ENCODE data around the gene RNF212. TPM values are rescaled to one million over a fixed set of nuclear protein-coding genes. Genes with fewer than 3 reads are reported as not detected.

RNF212 gene
- total RNA-seq, 4 donors from 2014 or later = 1.3 TPM; not detected in 3

DNA sequence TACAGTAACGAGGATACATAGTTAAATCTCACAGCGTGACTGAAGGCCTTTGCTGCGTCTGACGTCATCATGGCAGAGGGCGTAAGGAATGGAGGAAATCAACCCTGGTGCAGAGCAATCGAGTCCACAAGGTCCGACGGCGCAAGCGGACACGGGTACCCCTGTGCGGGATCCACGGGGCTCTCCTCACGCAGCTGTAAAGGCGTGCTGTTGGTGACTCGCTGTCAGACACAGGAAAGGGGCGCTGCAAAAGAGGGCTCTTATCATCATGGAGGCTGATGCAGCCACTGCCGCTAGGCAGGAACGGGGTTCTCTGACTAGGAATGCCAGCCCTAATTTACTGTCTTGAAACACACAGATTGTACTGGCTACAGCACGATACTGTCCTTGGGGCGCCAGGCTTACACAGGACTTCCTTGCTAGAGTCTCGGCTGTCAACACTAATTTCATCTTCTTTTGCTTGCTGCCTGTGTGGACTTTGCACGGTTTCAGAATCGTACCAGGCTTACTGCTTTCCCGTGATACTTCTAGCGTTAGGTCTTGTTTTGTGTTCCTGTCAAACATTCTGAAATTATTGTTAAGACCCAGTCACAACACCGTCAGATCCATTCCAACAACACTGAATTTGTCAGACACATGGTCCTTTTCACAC lies 13.6 kb downstream of the RNF212 start:
- ATAC-seq (no peak), DNase-seq (no peak)
- H3K4me1 ChIP-seq = no peaks in the 10 kb centered on the region
- TF ChIP-seq, protein P1, sequence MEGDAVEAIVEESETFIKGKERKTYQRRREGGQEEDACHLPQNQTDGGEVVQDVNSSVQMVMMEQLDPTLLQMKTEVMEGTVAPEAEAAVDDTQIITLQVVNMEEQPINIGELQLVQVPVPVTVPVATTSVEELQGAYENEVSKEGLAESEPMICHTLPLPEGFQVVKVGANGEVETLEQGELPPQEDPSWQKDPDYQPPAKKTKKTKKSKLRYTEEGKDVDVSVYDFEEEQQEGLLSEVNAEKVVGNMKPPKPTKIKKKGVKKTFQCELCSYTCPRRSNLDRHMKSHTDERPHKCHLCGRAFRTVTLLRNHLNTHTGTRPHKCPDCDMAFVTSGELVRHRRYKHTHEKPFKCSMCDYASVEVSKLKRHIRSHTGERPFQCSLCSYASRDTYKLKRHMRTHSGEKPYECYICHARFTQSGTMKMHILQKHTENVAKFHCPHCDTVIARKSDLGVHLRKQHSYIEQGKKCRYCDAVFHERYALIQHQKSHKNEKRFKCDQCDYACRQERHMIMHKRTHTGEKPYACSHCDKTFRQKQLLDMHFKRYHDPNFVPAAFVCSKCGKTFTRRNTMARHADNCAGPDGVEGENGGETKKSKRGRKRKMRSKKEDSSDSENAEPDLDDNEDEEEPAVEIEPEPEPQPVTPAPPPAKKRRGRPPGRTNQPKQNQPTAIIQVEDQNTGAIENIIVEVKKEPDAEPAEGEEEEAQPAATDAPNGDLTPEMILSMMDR (IDR thresholded peaks at IDR 0.05 in 4 of 5, conservative IDR thresholded peaks at IDR 0.05 in 1 of 5) = no peak
- no peak for TF ChIP-seq POLR2A (IDR thresholded peaks at IDR 0.05)
- intact Hi-C loops (cut with DNase I; ENCODE audit: low total_unique reads) = no loop called here
- H3K4me3 ChIP-seq = no peak overlapping the region
- H3K27ac ChIP-seq = no peak overlapping the region
- no peaks in the 10 kb centered on the region for H3K27me3 ChIP-seq
- in situ Hi-C loops (cut with MboI; ENCODE audit: low sequenced_read_pairs in 4 of 4) = no loop called here
- H3K36me3 ChIP-seq = no peaks in the 10 kb centered on the region
- H3K9me3 ChIP-seq = no peaks in the 10 kb centered on the region

DNA sequence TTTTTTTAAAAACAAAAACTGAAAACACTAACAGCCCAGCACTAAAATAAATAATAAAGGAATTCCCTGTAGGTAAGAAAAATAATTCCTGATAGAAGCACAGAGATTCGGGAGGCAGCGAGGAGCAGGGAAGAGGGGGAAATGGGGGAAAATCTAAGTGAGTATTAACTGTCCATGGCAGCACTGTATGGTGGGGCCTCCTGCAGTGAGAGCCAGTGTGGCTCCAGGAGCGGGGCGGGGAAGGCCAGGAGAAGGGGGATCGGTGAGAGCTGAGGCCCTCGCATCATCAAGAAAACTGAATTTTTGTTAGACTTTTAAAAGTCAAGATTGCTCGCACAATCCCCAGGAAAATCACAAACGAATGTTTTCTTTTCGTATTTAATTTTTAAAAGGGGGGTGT lies 14.1 kb downstream of the RNF212 start:
- no peaks in the 10 kb centered on the region for H3K9me3 ChIP-seq
- H3K4me1 ChIP-seq = no peaks in the 10 kb centered on the region
- no peaks in the 10 kb centered on the region for H3K27me3 ChIP-seq
- H3K27ac ChIP-seq = no peak overlapping the region
- intact Hi-C loops (cut with DNase I; ENCODE audit: low total_unique reads) = no loop called here
- in situ Hi-C loops (cut with MboI; ENCODE audit: low sequenced_read_pairs in 4 of 4) = no loop called here
- H3K36me3 ChIP-seq = no peaks in the 10 kb centered on the region
- DNase-seq (no peak), ATAC-seq (no peak)
- TF ChIP-seq POLR2A (IDR thresholded peaks at IDR 0.05) = no peak
- TF ChIP-seq, protein P1 (IDR thresholded peaks at IDR 0.05 in 4 of 5, conservative IDR thresholded peaks at IDR 0.05 in 1 of 5) = no peak
- H3K4me3 ChIP-seq = no peak overlapping the region

DNA sequence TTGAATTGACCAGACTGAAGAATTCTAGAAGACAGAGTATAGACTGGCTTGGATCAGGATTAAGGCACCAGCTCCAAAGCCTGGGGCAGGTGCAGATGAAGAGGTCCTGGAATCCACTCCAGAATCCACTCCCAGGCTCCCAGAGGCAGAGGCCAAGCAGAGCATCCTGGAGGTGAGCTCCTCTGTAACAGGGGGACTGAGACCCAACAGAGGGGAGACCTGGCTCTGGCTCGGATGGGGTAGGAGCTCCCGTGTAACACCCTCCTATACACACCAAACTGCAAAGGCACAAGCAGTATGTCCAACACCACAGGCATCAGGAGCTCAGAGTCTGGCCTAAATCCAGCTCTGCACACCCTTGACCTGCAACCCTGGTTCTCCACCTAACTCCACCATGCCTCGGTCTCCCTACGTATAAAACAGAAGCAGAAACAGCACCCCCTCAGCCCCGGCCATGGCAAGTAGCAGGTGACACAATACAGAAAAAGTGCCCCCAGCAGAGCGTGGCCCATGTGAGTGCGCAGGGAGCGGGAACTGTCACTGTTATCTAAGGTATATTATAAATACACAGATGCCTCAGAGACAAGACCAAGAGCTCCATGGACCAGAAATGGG lies 14.9 kb downstream of the RNF212 start:
- in situ Hi-C loops (cut with MboI; ENCODE audit: low sequenced_read_pairs in 4 of 4) (no loop called here), intact Hi-C loops (cut with DNase I; ENCODE audit: low total_unique reads) (no loop called here)
- TF ChIP-seq POLR2A (IDR thresholded peaks at IDR 0.05) = no peak
- TF ChIP-seq, protein P1 (IDR thresholded peaks at IDR 0.05 in 4 of 5, conservative IDR thresholded peaks at IDR 0.05 in 1 of 5) = no peak
- no peak overlapping the region for H3K27ac ChIP-seq
- H3K9me3 ChIP-seq = no peaks in the 10 kb centered on the region
- H3K4me1 ChIP-seq = no peaks in the 10 kb centered on the region
- DNase-seq = no peak
- H3K4me3 ChIP-seq = no peak overlapping the region
- H3K27me3 ChIP-seq = no peaks in the 10 kb centered on the region
- no peaks in the 10 kb centered on the region for H3K36me3 ChIP-seq
- ATAC-seq = no peak

DNA sequence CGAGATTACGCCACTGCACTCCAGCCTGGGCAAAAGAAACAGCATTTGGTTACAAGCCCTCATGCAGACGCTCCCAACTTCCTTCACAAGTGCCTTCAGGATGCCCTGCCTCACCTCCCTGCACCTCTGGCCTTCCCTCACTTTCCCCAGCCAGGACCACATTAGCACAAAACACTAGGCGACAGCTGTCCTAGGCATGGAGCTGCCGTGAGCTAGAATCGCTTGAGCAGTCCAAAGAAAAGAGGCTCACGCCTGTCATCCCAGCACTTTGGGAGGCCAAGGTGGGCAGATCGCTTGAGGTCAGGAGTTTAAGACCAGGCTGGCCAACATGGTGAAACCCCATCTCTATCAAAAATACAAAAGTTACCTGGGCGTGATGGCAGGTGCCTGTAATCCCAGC lies 15.8 kb downstream of the RNF212 start:
- no peak overlapping the region for H3K27ac ChIP-seq
- intact Hi-C loops (cut with DNase I; ENCODE audit: low total_unique reads) = no loop called here
- no peaks in the 10 kb centered on the region for H3K36me3 ChIP-seq
- TF ChIP-seq POLR2A (IDR thresholded peaks at IDR 0.05) = no peak
- TF ChIP-seq, protein P1 (IDR thresholded peaks at IDR 0.05 in 4 of 5, conservative IDR thresholded peaks at IDR 0.05 in 1 of 5) = no peak
- no peaks in the 10 kb centered on the region for H3K4me1 ChIP-seq
- no peak overlapping the region for H3K4me3 ChIP-seq
- in situ Hi-C loops (cut with MboI; ENCODE audit: low sequenced_read_pairs in 4 of 4) = no loop called here
- H3K9me3 ChIP-seq = no peaks in the 10 kb centered on the region
- no peaks in the 10 kb centered on the region for H3K27me3 ChIP-seq
- ATAC-seq (no peak), DNase-seq (no peak)
